NCI-H1092 treated with DMSO at 0.1 percent for 48 hours (cell line): Measurements from ENCODE around the gene TMEM135.
A peak's percentile ranks its signal among the peaks of the same experiment; 100 is the strongest.
"Not testable (repeated sequence)": the region's sequence is repeated elsewhere in the genome, so short reads cannot be mapped to it uniquely, and the experiment has no call there.

Experiments
- DNase-seq: peaks from one replicate; lab custom pipeline; 2025; lab: John Stamatoyannopoulos, UW

The TMEM135 gene

GRCh38 chr11:87142594-87142993, 104.9 kb downstream of the TMEM135 start:
- no peak for DNase-seq

- DNase-seq = no peak
Measured at GRCh38 chr11:87143641-87144040, 105.9 kb downstream of the TMEM135 start.

DNA sequence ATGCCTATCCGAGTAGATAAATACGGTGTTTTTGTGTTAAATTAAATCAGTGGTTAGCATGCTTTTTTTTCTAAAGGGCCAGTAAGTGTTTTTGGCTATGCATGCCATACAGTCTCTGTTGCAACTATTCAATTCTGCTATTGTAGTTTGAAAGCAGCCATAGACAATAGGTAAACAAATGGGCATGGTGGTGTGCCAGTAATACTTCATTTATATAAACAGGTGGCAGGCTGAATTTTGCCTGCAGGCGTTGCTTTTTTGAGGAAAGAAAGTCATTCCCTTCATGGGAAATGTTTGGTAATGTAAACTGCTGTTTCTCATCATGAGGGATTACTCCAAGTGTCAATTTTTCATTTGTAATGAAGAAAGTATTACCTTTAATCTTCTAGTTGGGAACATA, 106.5 kb downstream of the TMEM135 start:
- DNase-seq = peak; percentile 8

GRCh38 chr11:87148749-87149148, 111.0 kb downstream of the TMEM135 start:
- DNase-seq = no peak

- DNase-seq = not testable (repeated sequence)
Measured at GRCh38 chr11:87149782-87150181, 112.0 kb downstream of the TMEM135 start.

DNA sequence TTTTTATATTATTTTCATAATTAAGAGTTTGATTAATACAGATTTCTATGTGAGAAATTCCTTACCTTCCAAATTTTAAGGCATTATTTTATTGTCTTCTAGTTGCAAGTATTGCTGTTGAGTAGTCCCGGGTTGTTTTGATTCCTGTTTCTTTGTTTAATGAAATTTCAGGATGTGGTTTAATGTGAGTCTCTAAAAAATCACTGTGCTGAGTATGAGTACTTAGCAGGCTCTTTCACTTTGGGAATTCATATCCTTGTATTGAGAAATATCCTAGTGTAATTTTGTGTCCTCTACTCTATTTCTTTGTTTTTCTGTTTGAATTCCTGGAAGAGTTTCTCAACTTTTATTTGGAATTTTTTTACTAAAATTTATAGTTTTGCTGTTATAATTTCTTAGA, 113.2 kb downstream of the TMEM135 start:
- DNase-seq = no peak

DNA sequence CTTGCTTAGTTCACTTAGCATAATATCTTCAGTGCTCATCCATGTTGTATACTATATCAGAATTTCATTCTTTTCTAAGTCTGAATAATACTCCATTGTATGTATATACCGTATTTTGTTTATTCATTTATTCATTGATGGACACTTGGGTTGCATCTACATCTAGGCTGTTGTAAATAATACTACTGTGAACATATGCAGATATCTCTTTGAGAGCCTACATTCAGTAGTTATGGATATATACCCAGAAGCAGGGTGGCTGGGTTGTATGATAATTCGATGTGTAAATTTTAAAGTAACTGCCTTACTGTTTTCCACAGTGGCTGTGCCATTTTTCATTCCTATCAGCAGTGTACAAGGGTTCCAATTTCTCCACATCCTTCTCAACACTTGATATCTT, 116.5 kb downstream of the TMEM135 start:
- DNase-seq = no peak

DNA sequence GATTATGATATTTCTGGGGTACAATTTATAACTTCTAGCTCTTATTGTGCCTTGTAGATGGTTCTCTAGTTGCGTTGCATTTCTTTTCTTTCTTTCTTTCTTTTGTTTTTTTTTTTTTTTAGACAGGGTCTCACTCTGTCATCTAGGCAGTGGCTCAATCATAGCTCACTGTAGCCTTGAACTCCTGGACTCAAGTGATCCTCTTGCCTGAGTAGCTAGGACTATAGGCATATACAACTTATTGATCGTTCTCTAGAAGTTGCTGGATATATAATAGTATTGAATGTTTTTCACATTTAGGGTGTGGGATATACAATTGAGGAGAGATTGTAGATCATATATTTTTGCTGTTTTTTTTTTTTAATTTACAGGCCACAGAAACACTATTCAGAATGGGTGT, 119.2 kb downstream of the TMEM135 start:
- no peak for DNase-seq

- DNase-seq = not testable (repeated sequence)
Measured at GRCh38 chr11:87169076-87169475, 131.3 kb downstream of the TMEM135 start.

GRCh38 chr11:87173185-87174039, 135.7 kb downstream of the TMEM135 start:
- DNase-seq = peak; percentile 18

DNA sequence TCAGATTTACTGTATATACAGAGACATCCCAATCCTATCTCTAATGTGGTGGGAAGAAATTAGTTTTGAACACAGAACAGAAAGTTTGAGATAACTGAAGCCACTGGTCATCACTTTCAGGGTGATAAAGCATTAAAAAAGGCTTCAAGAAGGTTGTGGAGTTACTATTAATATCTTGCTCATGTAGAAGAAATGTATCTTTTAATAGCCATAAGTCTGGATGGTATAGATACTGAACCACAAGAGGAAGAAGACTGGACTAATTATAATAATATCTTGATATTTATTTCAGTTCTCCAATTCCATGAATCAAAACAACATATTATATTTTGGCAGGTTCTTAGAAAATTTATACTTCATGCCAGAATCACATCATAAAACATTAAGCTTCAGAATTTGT, 137.1 kb downstream of the TMEM135 start:
- DNase-seq = no peak

DNA sequence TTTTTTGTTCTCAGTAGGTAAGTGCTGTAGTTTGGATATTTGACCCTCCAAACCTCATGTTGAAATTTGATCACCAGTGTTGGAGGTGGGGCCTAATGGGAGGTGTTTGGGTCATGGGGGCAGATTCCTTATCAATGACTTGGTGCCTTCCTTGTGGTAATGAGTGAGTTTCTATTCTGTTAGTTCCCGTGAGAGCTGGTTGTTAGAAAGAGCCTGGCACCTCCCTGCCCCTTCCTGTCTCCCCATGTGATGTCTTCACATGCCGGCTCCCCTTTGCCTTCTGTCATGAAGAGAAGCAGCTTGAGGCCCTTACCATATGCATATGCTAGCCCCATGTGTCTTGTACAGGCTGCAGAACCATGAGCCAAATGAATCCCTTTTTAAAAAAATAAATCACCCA, 138.3 kb downstream of the TMEM135 start:
- DNase-seq = no peak

DNA sequence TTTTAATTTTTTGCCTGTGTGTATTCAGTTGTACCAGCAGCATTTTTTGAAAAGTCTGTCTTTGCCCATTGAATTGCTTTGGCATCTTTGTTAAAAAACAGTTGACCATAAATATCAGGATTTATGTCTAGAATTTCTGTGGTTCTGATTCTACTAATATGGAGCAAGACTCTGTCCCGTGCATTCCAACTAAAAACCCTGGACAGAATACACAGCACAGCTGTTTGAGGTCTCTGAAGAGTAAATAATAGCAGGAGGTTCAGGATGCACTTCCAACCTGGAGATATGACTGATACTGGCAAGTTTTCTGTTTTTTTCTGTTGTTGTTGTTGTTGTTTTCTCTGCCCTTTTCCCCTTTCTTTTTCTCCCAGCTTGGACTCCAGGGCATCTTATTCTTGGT, 141.9 kb downstream of the TMEM135 start:
- no peak for DNase-seq

- no peak for DNase-seq
Measured at GRCh38 chr11:87180742-87181141, 143.0 kb downstream of the TMEM135 start.

GRCh38 chr11:87181143-87181542, 143.4 kb downstream of the TMEM135 start:
- DNase-seq = no peak

- no peak for DNase-seq
Measured at GRCh38 chr11:87185228-87185627, 147.5 kb downstream of the TMEM135 start.

GRCh38 chr11:87187076-87187475, 149.3 kb downstream of the TMEM135 start:
- DNase-seq = no peak

DNA sequence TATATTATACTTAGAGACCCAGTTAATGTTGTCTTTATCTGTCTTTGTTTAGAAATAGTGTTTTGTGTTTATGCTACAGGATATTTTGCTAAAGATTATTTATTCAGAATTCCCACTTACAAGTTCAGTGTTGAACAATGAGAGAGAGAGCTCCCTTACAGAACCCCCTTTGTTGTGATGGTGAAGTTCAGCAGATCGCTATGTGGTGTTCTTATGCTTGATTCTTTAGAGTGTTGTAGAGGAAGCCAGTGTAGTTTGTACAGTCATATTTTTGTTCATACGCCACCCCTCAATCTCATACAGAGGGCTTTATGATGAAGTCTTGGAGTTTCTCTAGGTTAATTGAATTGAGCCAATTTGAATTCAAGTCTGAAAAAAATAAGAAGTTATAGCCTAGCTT, 150.2 kb downstream of the TMEM135 start:
- DNase-seq = no peak

DNA sequence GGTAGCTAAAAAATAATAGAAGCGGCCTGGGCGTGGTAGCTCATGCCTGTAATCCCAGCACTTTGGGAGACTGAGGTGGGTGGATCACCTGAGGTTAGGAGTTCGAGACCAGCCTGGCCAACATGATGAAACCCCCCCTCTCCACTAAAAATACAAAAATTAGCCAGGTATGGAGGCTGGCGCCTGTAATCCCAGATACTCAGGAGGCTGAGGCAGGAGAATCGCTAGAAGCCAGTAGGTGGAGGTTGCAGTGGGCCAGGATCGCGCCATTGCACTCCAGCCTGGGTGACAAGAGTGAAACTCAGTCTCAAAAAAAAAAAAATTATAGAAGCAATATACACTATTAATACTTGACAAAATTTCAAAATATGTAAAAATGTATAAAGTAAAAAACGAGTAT, 150.7 kb downstream of the TMEM135 start:
- not testable (repeated sequence) for DNase-seq

DNA sequence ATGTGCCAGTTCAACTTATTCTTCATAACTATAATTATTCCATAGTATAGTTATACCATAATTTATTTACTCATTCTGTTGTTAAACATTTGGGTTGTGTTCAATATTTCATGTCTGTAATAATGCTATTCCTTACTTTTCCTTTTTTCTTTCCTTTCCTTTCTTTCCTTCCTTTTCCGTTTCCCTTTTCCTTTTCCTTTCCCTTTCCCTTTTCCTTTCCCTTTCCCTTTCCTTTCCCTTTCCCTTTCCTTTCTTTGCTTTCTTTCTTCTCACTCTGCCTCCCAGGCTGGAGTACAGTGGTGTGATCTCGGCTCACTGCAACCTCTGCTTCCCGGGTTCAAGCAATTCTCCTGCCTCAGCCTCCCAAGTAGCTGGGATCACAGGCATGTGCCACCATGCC, 151.2 kb downstream of the TMEM135 start:
- DNase-seq = not testable (repeated sequence)

GRCh38 chr11:87190071-87190470, 152.3 kb downstream of the TMEM135 start:
- no peak for DNase-seq

DNA sequence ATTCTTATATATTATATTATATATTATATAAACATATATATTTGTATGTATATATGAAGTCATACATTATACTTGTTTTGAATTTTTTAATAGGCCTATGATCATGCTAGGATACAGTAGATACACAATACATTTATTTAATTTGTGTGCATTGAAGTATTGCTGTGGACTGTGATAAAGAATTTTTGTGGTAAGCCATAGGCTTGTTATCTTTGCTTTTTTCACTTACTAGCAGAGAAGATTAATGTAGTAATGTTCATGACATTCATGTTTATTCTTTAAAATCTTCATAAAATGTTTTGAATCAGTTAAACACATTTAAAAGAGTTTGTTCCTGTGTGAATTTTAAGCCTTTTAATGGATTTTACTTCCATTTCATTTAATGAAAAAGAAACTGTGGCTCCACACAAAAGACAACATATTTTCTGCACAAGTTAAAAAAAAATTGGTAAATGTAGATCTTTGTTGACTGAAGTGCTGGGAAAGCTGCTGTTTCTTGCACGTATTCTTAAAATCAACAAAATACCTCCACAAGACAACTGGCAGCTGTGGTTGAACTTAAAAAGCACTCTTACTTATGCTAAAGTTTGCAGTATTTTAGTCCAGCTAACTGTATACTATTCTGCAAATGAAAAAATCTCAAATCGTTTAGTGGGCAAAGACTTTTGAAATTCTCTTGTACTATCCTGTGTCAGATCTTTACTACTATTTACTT, 156.2 kb downstream of the TMEM135 start:
- DNase-seq = no peak
